Tibial nerve (tissue), 3 donors: ENCODE measurements around the gene NAALAD2.

Source experiments
- POLR2A ChIP-seq, 2 donors: fragments of 450-650 bp; IDR thresholded peaks; one replicate each; pipeline ENCODE4 v1.6.1; 2017; ENCODE audit warnings: antibody characterized with exemption in 2 of 2, mild to moderate bottlenecking in 2 of 2, moderate library complexity in 2 of 2
- TF ChIP-seq, protein P1 (sequence below), 5 experiments: fragments of 200-600 bp in 3 of 5; fragments of 450-650 bp in 2 of 5; sonication (generic) in 3 of 5; IDR thresholded peaks; one replicate each; pipeline ENCODE4 v1.5.1; 2016 to 2019; ENCODE audit warnings: antibody characterized with exemption in 5 of 5, mild to moderate bottlenecking in 3 of 5, moderate library complexity in 2 of 5

DNA sequence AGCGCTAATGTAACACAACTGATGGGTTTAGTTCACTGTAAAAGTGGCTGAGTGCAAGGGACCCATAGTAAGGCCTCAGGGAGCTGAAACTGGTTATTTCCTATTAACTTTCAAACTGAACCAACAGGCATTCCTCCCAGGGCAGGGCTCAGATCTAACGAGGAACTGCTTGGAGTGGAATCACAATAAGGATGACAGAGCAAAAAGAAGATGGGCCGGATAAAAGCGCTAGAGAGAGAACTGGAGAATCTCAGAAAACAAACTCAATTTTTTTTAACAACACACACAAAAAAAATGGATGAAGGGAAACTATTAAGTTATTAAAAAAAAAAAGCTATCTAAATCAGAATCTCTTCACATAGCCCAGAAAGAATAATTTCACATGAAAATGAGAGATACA, 102.5 kb downstream of the NAALAD2 start:
- TF ChIP-seq, protein P1, sequence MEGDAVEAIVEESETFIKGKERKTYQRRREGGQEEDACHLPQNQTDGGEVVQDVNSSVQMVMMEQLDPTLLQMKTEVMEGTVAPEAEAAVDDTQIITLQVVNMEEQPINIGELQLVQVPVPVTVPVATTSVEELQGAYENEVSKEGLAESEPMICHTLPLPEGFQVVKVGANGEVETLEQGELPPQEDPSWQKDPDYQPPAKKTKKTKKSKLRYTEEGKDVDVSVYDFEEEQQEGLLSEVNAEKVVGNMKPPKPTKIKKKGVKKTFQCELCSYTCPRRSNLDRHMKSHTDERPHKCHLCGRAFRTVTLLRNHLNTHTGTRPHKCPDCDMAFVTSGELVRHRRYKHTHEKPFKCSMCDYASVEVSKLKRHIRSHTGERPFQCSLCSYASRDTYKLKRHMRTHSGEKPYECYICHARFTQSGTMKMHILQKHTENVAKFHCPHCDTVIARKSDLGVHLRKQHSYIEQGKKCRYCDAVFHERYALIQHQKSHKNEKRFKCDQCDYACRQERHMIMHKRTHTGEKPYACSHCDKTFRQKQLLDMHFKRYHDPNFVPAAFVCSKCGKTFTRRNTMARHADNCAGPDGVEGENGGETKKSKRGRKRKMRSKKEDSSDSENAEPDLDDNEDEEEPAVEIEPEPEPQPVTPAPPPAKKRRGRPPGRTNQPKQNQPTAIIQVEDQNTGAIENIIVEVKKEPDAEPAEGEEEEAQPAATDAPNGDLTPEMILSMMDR (IDR thresholded peaks at IDR 0.05): no peak
- no peak for TF ChIP-seq POLR2A (IDR thresholded peaks at IDR 0.05)
